ENCODE results near the gene PKDCC. TPM values are rescaled to one million over a fixed set of nuclear protein-coding genes. Genes with fewer than 3 reads are reported as not detected.

Gene PKDCC
- total and polyA plus RNA-seq, 2 of the 13 experiments (the other 11 are each of a cell fraction or from before 2014, with no cell fraction given) = 52.6 to 58.8 TPM

- Histone ChIP-seq H3K79me2 (ENCODE audit: insufficient read depth, low read length) (peaks cover 16% of the 10 kb centered on the region), H3K4me1 (ENCODE audit: insufficient read depth, low read length) (peaks cover 82% of the 10 kb centered on the region), H2AFZ (ENCODE audit: low read length) (no peak overlapping the region), H4K20me1 (ENCODE audit: insufficient read depth, low read length) (no peaks in the 10 kb centered on the region), H3K36me3 (replicated peaks in 1 of 2; ENCODE audit: control insufficient read depth in 1 of 2, insufficient read depth in 2 of 2, low read length in 2 of 2) (no peaks in the 10 kb centered on the region), H3K9me3 (ENCODE audit: low read length) (peaks cover 8% of the 10 kb centered on the region; the same call in 1 of the 2 replicates), H3K9ac (ENCODE audit: insufficient read depth, low read depth, low read length) (no peak overlapping the region), H3K4me3 (replicated peaks in 1 of 3; ENCODE audit: insufficient read depth in 1 of 3, low read depth in 2 of 3, low read length in 3 of 3) (no peak overlapping the region), H3K27me3 (ENCODE audit: control insufficient read depth in 1 of 2, insufficient read depth in 2 of 2, low read length in 2 of 2) (no peaks in the 10 kb centered on the region), H3K4me2 (ENCODE audit: low read depth, low read length) (no peak overlapping the region), H3K27ac (ENCODE audit: extremely low read length, insufficient read depth, low read length) (peak overlapping the region; percentile 76)
- 90% methylated on average over 3 of the region's 3 CpGs for WGBS (ENCODE audit: low lambda C conversion rate)
- no TSS peak for BruUV-seq (replicated peaks)
- FAIRE-seq = no peak
- no peak for DNase-seq (ENCODE audit: low spot score)
- CTCF ChIA-PET (ENCODE audit: low intra/inter-chr PET ratio, low total read pairs) = no interaction called here
- intact Hi-C loops (cut with micrococcal nuclease; ENCODE audit: unreplicated experiment) = no loop called here
- no peak for ATAC-seq
- POLR2A ChIA-PET = interaction anchor here (4.1 kb wide), 1 partner anchor 31 kb away, joined by 110 read pairs; no protein-coding TSS in a partner anchor
- in situ Hi-C loops (cut with HindIII; ENCODE audit: extremely low pct_ligation_motif_present, low pct_unique_long_range_greater_than_20kb) = no loop called here
- TF ChIP-seq NCOA5 (CRISPR knock-in tag; IDR thresholded peaks at IDR 0.05) = no peak
- TF ChIP-seq FOXK2 (IDR thresholded peaks at IDR 0.05) = no peak
- TF ChIP-seq ZMYM4 (CRISPR knock-in tag; IDR thresholded peaks at IDR 0.05) = no peak
- TF ChIP-seq FOXM1 (CRISPR knock-in tag; IDR thresholded peaks at IDR 0.05) = no peak
- TF ChIP-seq ZNF672 (CRISPR knock-in tag; IDR thresholded peaks at IDR 0.05) = no peak
- TF ChIP-seq XBP1 (CRISPR knock-in tag; IDR thresholded peaks at IDR 0.05) = no peak
- no peak for TF ChIP-seq RAD51 (IDR thresholded peaks at IDR 0.05; ENCODE audit: borderline replicate concordance)
- TF ChIP-seq CHD4 (IDR thresholded peaks at IDR 0.05; ENCODE audit: borderline replicate concordance, low read length) = no peak
- TF ChIP-seq GTF2F1 (IDR thresholded peaks at IDR 0.05; ENCODE audit: low read length) = no peak
- no peak for TF ChIP-seq THRA (CRISPR knock-in tag; IDR thresholded peaks at IDR 0.05; ENCODE audit: borderline replicate concordance)
- no peak for TF ChIP-seq ZSCAN31 (CRISPR knock-in tag; IDR thresholded peaks at IDR 0.05; ENCODE audit: low read depth)
- TF ChIP-seq ZNF335 (CRISPR knock-in tag; IDR thresholded peaks at IDR 0.05) = no peak
- no peak for TF ChIP-seq FOSL2 (CRISPR knock-in tag; IDR thresholded peaks at IDR 0.05)
- no peak for TF ChIP-seq ZNF30 (CRISPR knock-in tag; IDR thresholded peaks at IDR 0.05)
- TF ChIP-seq SP5 (CRISPR knock-in tag; IDR thresholded peaks at IDR 0.05; ENCODE audit: borderline replicate concordance, low read depth) = no peak
- TF ChIP-seq ZNF251 (CRISPR knock-in tag; IDR thresholded peaks at IDR 0.05) = no peak
- TF ChIP-seq KDM5A (IDR thresholded peaks at IDR 0.05; ENCODE audit: borderline replicate concordance, low read length) = no peak
- no peak for TF ChIP-seq ZNF609 (CRISPR knock-in tag; IDR thresholded peaks at IDR 0.05; ENCODE audit: borderline replicate concordance)
- no peak for TF ChIP-seq ZNF17 (CRISPR knock-in tag; IDR thresholded peaks at IDR 0.05)
Observed at GRCh38 chr2:42103829-42104228, 56.0 kb downstream of the PKDCC start.

Data from HepG2 (cell line).